K562 (cell line): ENCODE results near the gene SKAP2. TPM values are rescaled to one million over a fixed set of nuclear protein-coding genes. Genes with fewer than 3 reads are reported as not detected.

Experiments used
- ATAC-seq: fragments of 200-7000 bp; cut with Tn5 transposase; 3 replicates; pipeline ENCODE4 v1.9.1; 2020; ENCODE audit warnings: moderate library complexity
- BruUV-seq: library from RNA; stranded (reverse); fragments of 400-500 nt; replicated peaks from 2 replicates; lab custom pipeline; 2021; lab: Mats Ljungman, UMichigan
- CTCF ChIA-PET: fragments of 300-600 bp; formaldehyde crosslinking; extraction: SDS; loops from one replicate; lab custom pipeline; 2021; ENCODE audit warnings: low intra/inter-chr PET ratio; lab: Yijun Ruan, JAX
- POLR2A ChIA-PET: fragments of 300-600, 350-650 bp; sonication (Branson Sonifier 250); formaldehyde crosslinking; extraction: SDS; loops from one replicate; lab custom pipeline; 2021; ENCODE audit warnings: antibody characterized with exemption, inconsistent platforms; lab: Yijun Ruan, JAX
- DNase-seq, 4 experiments: peaks; one replicate each; pipeline versions ENCODE4 v3.0.0 to v3.0.0-alpha.2; 2011 to 2018; ENCODE audit warnings: low spot score in 3 of 4, mixed read lengths in 3 of 4; ENCODE audit errors: extremely low read depth in 1 of 4
- FAIRE-seq: peaks from 2 replicates; lab custom pipeline; 2011; peaks lifted over from hg19 to GRCh38; lab: Jason Lieb, UNC
- H2AFZ ChIP-seq: 2 replicates; pipeline ENCODE4 v1.6.0; 2011; ENCODE audit warnings: low read depth, low read length, control low read depth, inconsistent platforms
- H3K27ac ChIP-seq: fragments of 200-600 bp; 3 replicates; pipeline ENCODE4 v1.8.0; 2011; ENCODE audit warnings: low read depth, mild to moderate bottlenecking, control low read depth, inconsistent platforms, low read length, moderate library complexity, mixed read lengths; ENCODE audit errors: extremely low read depth
- H3K27me3 ChIP-seq, 2 experiments: fragments of 300-600 bp in 1 of 2; 2 replicates in 1 of 2; 3 replicates in 1 of 2; pipeline versions ENCODE4 v1.6.0 to v1.8.0; 2011; ENCODE audit warnings: inconsistent platforms in 2 of 2, low read length in 2 of 2, mild to moderate bottlenecking in 1 of 2, mixed read lengths in 1 of 2, moderate library complexity in 1 of 2; ENCODE audit not compliant: control insufficient read depth in 2 of 2, insufficient read depth in 2 of 2
- H3K36me3 ChIP-seq: fragments of 300-600 bp; 3 replicates; pipeline ENCODE4 v1.8.0; 2011; ENCODE audit warnings: mild to moderate bottlenecking, low read length, inconsistent platforms; ENCODE audit not compliant: control insufficient read depth, insufficient read depth
- H3K4me1 ChIP-seq, 2 experiments: fragments of 200-600 bp in 1 of 2; replicated peaks in 1 of 2; 2 replicates in 1 of 2; 3 replicates in 1 of 2; pipeline versions ENCODE4 v1.5.1 to v1.8.0; 2011; ENCODE audit warnings: inconsistent platforms in 2 of 2, low read length in 2 of 2, mild to moderate bottlenecking in 1 of 2, mixed read lengths in 1 of 2, moderate library complexity in 1 of 2; ENCODE audit not compliant: control insufficient read depth in 2 of 2, insufficient read depth in 2 of 2
- H3K4me2 ChIP-seq: 2 replicates; pipeline ENCODE4 v1.6.1; 2011; ENCODE audit warnings: low read length, control low read depth, inconsistent platforms, mixed read lengths; ENCODE audit not compliant: insufficient read depth
- H3K4me3 ChIP-seq: fragments of 200-600 bp; sonication (generic), shearing (Covaris generic); 2 replicates; pipeline ENCODE4 v1.5.1; 2016; ENCODE audit warnings: control low read depth, inconsistent platforms
- H3K79me2 ChIP-seq: fragments of 200-600 bp; 3 replicates; pipeline ENCODE4 v1.8.0; 2011; ENCODE audit warnings: low read length, inconsistent platforms; ENCODE audit not compliant: control insufficient read depth, insufficient read depth
- H3K9ac ChIP-seq, 2 experiments: 2 replicates each; pipeline versions ENCODE4 v1.6.0 to v1.6.1; 2011; ENCODE audit warnings: low read depth in 2 of 2, low read length in 2 of 2, control low read depth in 1 of 2, inconsistent platforms in 1 of 2, mild to moderate bottlenecking in 1 of 2, mixed read lengths in 1 of 2; ENCODE audit not compliant: insufficient read depth in 1 of 2
- H3K9me1 ChIP-seq: one replicate; pipeline ENCODE4 v1.6.0; 2011; ENCODE audit warnings: inconsistent platforms, mild to moderate bottlenecking, low read length, moderate library complexity; ENCODE audit not compliant: control insufficient read depth, insufficient read depth
- H3K9me3 ChIP-seq: replicated peaks from 2 replicates; pipeline ENCODE4 v1.5.1; 2011; ENCODE audit warnings: low read depth, low read length, inconsistent platforms; ENCODE audit not compliant: control insufficient read depth, insufficient read depth
- H4K20me1 ChIP-seq: replicated peaks from 2 replicates; pipeline ENCODE4 v1.6.1; 2011; ENCODE audit warnings: low read length, inconsistent platforms, mixed read lengths; ENCODE audit not compliant: control insufficient read depth, insufficient read depth
- CSDE1 ChIP-seq, 2 experiments: fragments of 450-650 bp; IDR thresholded peaks; 2 replicates each; pipeline ENCODE4 v1.6.1; 2016; ENCODE audit warnings: mild to moderate bottlenecking in 1 of 2
- CXXC5 ChIP-seq: fragments of 250-450 bp; sonication (Bioruptor Pico); IDR thresholded peaks from 2 replicates; pipeline ENCODE4 v1.8.0; 2022; ENCODE audit warnings: inconsistent platforms, mild to moderate bottlenecking, moderate library complexity
- DEAF1 ChIP-seq: fragments of 450-650 bp; formaldehyde crosslinking; IDR thresholded peaks from 2 replicates; pipeline ENCODE4 v1.4.0; 2020; ENCODE audit warnings: mild to moderate bottlenecking, moderate library complexity
- POLR2AphosphoS5 ChIP-seq: IDR thresholded peaks from 2 replicates; pipeline ENCODE4 v1.6.1; 2011; ENCODE audit warnings: mild to moderate bottlenecking, low read depth, low read length, moderate library complexity; ENCODE audit not compliant: control insufficient read depth, insufficient read depth
- ZKSCAN3 ChIP-seq: fragments of 250-450 bp; sonication (Bioruptor Pico); IDR thresholded peaks from 2 replicates; pipeline ENCODE4 v1.4.0; 2020
- WGBS: fragments of 100-300 bp; shearing (Covaris generic); methylation state at CpG from one replicate; pipeline ENCODE4 v1.1.6; 2016; ENCODE audit warnings: low coverage, mixed read lengths; ENCODE audit not compliant: insufficient coverage; ENCODE audit errors: missing lambda C conversion rate; 5-methylcytosine and 5-hydroxymethylcytosine counted together
- in situ Hi-C: fragments of 300-500 bp; cut with MboI; formaldehyde crosslinking; loops from 4 replicates; pipeline ENCODE4 v1.15.0; 2018; ENCODE audit warnings: inconsistent platforms, mixed read lengths
- intact Hi-C: fragments of 100-400 bp; cut with micrococcal nuclease; formaldehyde crosslinking; loops from 2 replicates; pipeline ENCODE4 v1.14.2; 2022
- polyA plus RNA-seq, 8 experiments: library from polyadenylated mRNA; depleted of rRNA in 4 of 8; stranded (reverse) in 5 of 8; unstranded in 3 of 8; fragments of >200 nt; fragmentation: Nextera tagmentation in 2 of 8; fragmentation: Illumina TruSeq in 1 of 8; extraction: Ambion mirVana in 2 of 8; extraction: Trizol in 1 of 8; gene quantifications; 2 replicates each; pipeline versions ENCODE4 v1.2.1 to v1.2.3, GENCODE V29; 2011 to 2014; ENCODE audit warnings: inconsistent platforms in 1 of 8, missing spikeins in 1 of 8
- total RNA-seq, 7 experiments: library from RNA; depleted of rRNA in 6 of 7; stranded (reverse); fragments of >200 nt in 6 of 7; fragmentation: Illumina TruSeq in 2 of 7; extraction: Trizol in 2 of 7; gene quantifications; 2 replicates each; pipeline versions ENCODE4 v1.2.1 to v1.2.3, GENCODE V29; 2011 to 2021; ENCODE audit warnings: low replicate concordance in 1 of 7

Gene SKAP2
- total and polyA plus RNA-seq, 9 of the 15 experiments (the other 6 are each of a cell fraction or from before 2014, with no cell fraction given): 4.2 to 11.7 (median 8.3) TPM

DNA sequence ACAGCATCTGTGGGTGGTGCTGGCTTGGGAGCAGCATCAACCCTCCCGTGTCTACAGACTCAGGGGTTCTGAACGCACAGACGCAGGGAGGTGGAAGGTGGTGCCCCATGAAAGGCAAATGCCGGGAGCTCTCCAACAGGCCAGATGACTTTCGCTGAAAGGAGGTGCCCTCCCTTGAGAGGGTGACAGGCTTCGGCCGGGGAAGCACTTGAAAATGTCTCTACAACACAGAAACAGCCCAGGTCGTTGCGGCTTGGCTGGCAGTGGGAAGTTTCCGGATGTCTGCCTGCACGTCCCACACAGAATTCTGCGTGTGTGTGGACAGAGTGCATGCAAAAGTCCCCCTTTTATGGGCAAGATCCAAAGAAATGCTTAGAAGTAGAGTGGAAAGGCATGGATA lies 239.6 kb downstream of the SKAP2 start:
- POLR2A ChIA-PET: no interaction called here
- Histone ChIP-seq H3K79me2 (no peaks in the 10 kb centered on the region), H3K9me3 (no peaks in the 10 kb centered on the region), H3K9ac (no peak overlapping the region), H4K20me1 (no peaks in the 10 kb centered on the region), H3K36me3 (no peaks in the 10 kb centered on the region), H3K4me1 (peaks cover 4 to 5% of the 10 kb centered on the region in 2 experiments; a peak in 4 of 5 replicates), H3K27me3 (peaks cover 43 to 75% of the 10 kb centered on the region in 2 experiments; a peak in 4 of 5 replicates), H3K4me2 (no peak overlapping the region), H2AFZ (no peak overlapping the region), H3K27ac (no peak overlapping the region), H3K9me1 (no peaks in the 10 kb centered on the region), H3K4me3 (no peak overlapping the region)
- no peak for ATAC-seq
- in situ Hi-C loops: no loop called here
- WGBS: 1% methylated on average over 12 of the region's 12 CpGs
- CTCF ChIA-PET: no interaction called here
- BruUV-seq: no TSS peak
- intact Hi-C loops: no loop called here
- no peak for FAIRE-seq
- TF ChIP-seq DEAF1 (no peak), CXXC5 (no peak), CSDE1 (IDR thresholded peaks at IDR 0.05) (no peak), POLR2AphosphoS5 (no peak), ZKSCAN3 (CRISPR knock-in tag) (no peak)
- no peak for DNase-seq
